Fibroblast of lung (primary cell): ENCODE data around the gene BICRA. TPM values are rescaled to one million over a fixed set of nuclear protein-coding genes. Genes with fewer than 3 reads are reported as not detected.

Experiments used
- DNase-seq, 2 donors: peaks; one replicate each; pipeline versions ENCODE4 v3.0.0 to v3.0.0-alpha.2; 2010; ENCODE audit warnings: low read depth in 2 of 2
- H2AFZ ChIP-seq: 2 replicates; pipeline ENCODE4 v1.5.1; 2012; ENCODE audit warnings: low read length, control low read depth, inconsistent platforms
- H3K27ac ChIP-seq: 2 replicates; pipeline ENCODE4 v1.5.1; 2011; ENCODE audit warnings: low read length, control low read depth; ENCODE audit not compliant: insufficient read depth
- H3K27me3 ChIP-seq: 2 replicates; pipeline ENCODE4 v1.5.1; 2011; ENCODE audit warnings: mild to moderate bottlenecking, low read length; ENCODE audit not compliant: control insufficient read depth, insufficient read depth
- H3K36me3 ChIP-seq: 2 replicates; pipeline ENCODE4 v1.5.1; 2011; ENCODE audit warnings: low read length; ENCODE audit not compliant: control insufficient read depth, insufficient read depth
- H3K4me1 ChIP-seq: 2 replicates; pipeline ENCODE4 v1.5.1; 2011; ENCODE audit warnings: low read length; ENCODE audit not compliant: control insufficient read depth, insufficient read depth; ENCODE audit errors: extremely low read depth
- H3K4me2 ChIP-seq: 2 replicates; pipeline ENCODE4 v1.5.1; 2011; ENCODE audit warnings: low read length, control low read depth; ENCODE audit not compliant: insufficient read depth; ENCODE audit errors: extremely low read depth
- H3K4me3 ChIP-seq, 4 experiments: fragments of 200-600 bp in 1 of 4; sonication (generic) in 1 of 4; replicated peaks in 1 of 4; 2 replicates each; pipeline ENCODE4 v1.5.1; 2011 to 2016; ENCODE audit warnings: low read length in 4 of 4, low read depth in 3 of 4, mild to moderate bottlenecking in 3 of 4, control low read depth in 2 of 4, inconsistent platforms in 1 of 4, mixed read lengths in 1 of 4; ENCODE audit not compliant: insufficient read depth in 1 of 4; ENCODE audit errors: control extremely low read depth in 1 of 4
- H3K79me2 ChIP-seq: 2 replicates; pipeline ENCODE4 v1.5.1; 2012; ENCODE audit warnings: mild to moderate bottlenecking, low read length, inconsistent platforms; ENCODE audit not compliant: control insufficient read depth, insufficient read depth
- H3K9ac ChIP-seq: 2 replicates; pipeline ENCODE4 v1.5.1; 2011; ENCODE audit warnings: mild to moderate bottlenecking, low read length, control low read depth; ENCODE audit not compliant: insufficient read depth
- H3K9me3 ChIP-seq: 2 replicates; pipeline ENCODE4 v1.5.1; 2012; ENCODE audit warnings: low read depth, low read length; ENCODE audit not compliant: control insufficient read depth, insufficient read depth
- H4K20me1 ChIP-seq: 2 replicates; pipeline ENCODE4 v1.5.1; 2011; ENCODE audit warnings: low read length; ENCODE audit not compliant: control insufficient read depth, insufficient read depth; ENCODE audit errors: extremely low read depth
- CTCF ChIP-seq, 2 donors: IDR thresholded peaks in 1 of 2; conservative IDR thresholded peaks in 1 of 2; 1 replicate in 1 of 2; 2 replicates in 1 of 2; pipeline ENCODE4 v1.5.1; 2011 to 2012; ENCODE audit warnings: low read length in 2 of 2, control low read depth in 1 of 2, inconsistent platforms in 1 of 2, low read depth in 1 of 2, mild to moderate bottlenecking in 1 of 2
- EZH2 ChIP-seq: IDR thresholded peaks from 2 replicates; pipeline ENCODE4 v1.5.1; 2012; ENCODE audit warnings: low read length, control low read depth, mild to moderate bottlenecking; ENCODE audit errors: missing control alignments
- polyA plus RNA-seq, 2 donors: library from polyadenylated mRNA; depleted of rRNA in 1 of 2; stranded (reverse) in 1 of 2; unstranded in 1 of 2; fragments of >200 nt; gene quantifications; 2 replicates each; pipeline ENCODE4 v1.2.1, GENCODE V29; 2011 to 2012; ENCODE audit warnings: missing spikeins in 1 of 2
- total RNA-seq: library from RNA; depleted of rRNA; stranded (reverse); fragments of >200 nt; gene quantifications from 2 replicates; pipeline ENCODE4 v1.2.1, GENCODE V29; 2014

BICRA gene
- total and polyA plus RNA-seq, 2 donors (not counting 1 experiment from before 2014, with no cell fraction given) = 0.44 to 3.8 TPM

- H4K20me1 ChIP-seq = no peaks in the 10 kb centered on the region
Measured at GRCh38 chr19:47625650-47626049, 16.7 kb downstream of the BICRA start.

GRCh38 chr19:47626238-47626637 lies 17.3 kb downstream of the BICRA start:
- H3K27me3 ChIP-seq = no peaks in the 10 kb centered on the region
- no peak for DNase-seq
- no peak overlapping the region for H3K4me3 ChIP-seq
- H3K4me2 ChIP-seq = no peak overlapping the region
- H3K9me3 ChIP-seq = no peaks in the 10 kb centered on the region
- H3K9ac ChIP-seq = no peak overlapping the region
- peak overlapping the region; percentile 24 for H3K27ac ChIP-seq
- H4K20me1 ChIP-seq = no peaks in the 10 kb centered on the region
- no peaks in the 10 kb centered on the region for H3K4me1 ChIP-seq
- no peaks in the 10 kb centered on the region for H3K36me3 ChIP-seq
- no peak overlapping the region for H2AFZ ChIP-seq
- H3K79me2 ChIP-seq = peaks cover 53% of the 10 kb centered on the region
- TF ChIP-seq CTCF (conservative IDR thresholded peaks at IDR 0.05 in 1 of 2, IDR thresholded peaks at IDR 0.05 in 1 of 2; ENCODE audit: low read depth in 1 of 2, low read length in 2 of 2) = no peak
- TF ChIP-seq EZH2 = no peak

More at GRCh38 chr19:47625650-47626049, 16.7 kb downstream of the BICRA start:
- DNase-seq = no peak
- no peaks in the 10 kb centered on the region for H3K27me3 ChIP-seq
- no peak overlapping the region for H3K4me3 ChIP-seq
- TF ChIP-seq CTCF (conservative IDR thresholded peaks at IDR 0.05 in 1 of 2, IDR thresholded peaks at IDR 0.05 in 1 of 2; ENCODE audit: low read depth in 1 of 2, low read length in 2 of 2) (no peak), EZH2 (no peak)
- H3K27ac ChIP-seq = no peak overlapping the region
- no peak overlapping the region for H3K9ac ChIP-seq
- H3K4me2 ChIP-seq = no peak overlapping the region
- H3K36me3 ChIP-seq = no peaks in the 10 kb centered on the region
- H3K79me2 ChIP-seq = peaks cover 59% of the 10 kb centered on the region
- H3K4me1 ChIP-seq = no peaks in the 10 kb centered on the region
- H2AFZ ChIP-seq = no peak overlapping the region
- H3K9me3 ChIP-seq = no peaks in the 10 kb centered on the region

GRCh38 chr19:47628078-47628771 lies 19.3 kb downstream of the BICRA start:
- DNase-seq = no peak
- H3K4me3 ChIP-seq = no peak overlapping the region
- H3K27ac ChIP-seq = no peak overlapping the region
- H3K4me1 ChIP-seq = no peaks in the 10 kb centered on the region
- no peak overlapping the region for H3K4me2 ChIP-seq
- no peaks in the 10 kb centered on the region for H3K27me3 ChIP-seq
- H3K9ac ChIP-seq = no peak overlapping the region
- H3K36me3 ChIP-seq = no peaks in the 10 kb centered on the region
- no peaks in the 10 kb centered on the region for H4K20me1 ChIP-seq
- H2AFZ ChIP-seq = no peak overlapping the region
- TF ChIP-seq CTCF (conservative IDR thresholded peaks at IDR 0.05 in 1 of 2, IDR thresholded peaks at IDR 0.05 in 1 of 2; ENCODE audit: low read depth in 1 of 2, low read length in 2 of 2) (no peak), EZH2 (no peak)
- H3K9me3 ChIP-seq = no peaks in the 10 kb centered on the region
- peaks cover 63% of the 10 kb centered on the region for H3K79me2 ChIP-seq
